CD4-positive, alpha-beta memory T cell (primary cell): Measurements from ENCODE around the gene ETNK2. TPM values are rescaled to one million over a fixed set of nuclear protein-coding genes. Genes with fewer than 3 reads are reported as not detected.

ENCODE experiments used
- CTCF ChIA-PET: fragments of 350-600 bp; sonication (Branson Sonifier 250); formaldehyde crosslinking; loops from one replicate; lab custom pipeline; 2021; ENCODE audit warnings: inconsistent platforms; ENCODE audit not compliant: partially characterized antibody; lab: Charles Lee
- POLR2A ChIA-PET: fragments of 350-600 bp; sonication (Branson Sonifier 250); formaldehyde crosslinking; loops from one replicate; lab custom pipeline; 2021; ENCODE audit not compliant: partially characterized antibody; lab: Charles Lee
- DNase-seq, 5 donors: peaks; one replicate each; pipeline versions ENCODE4 v3.0.0 to v3.0.0-alpha.2; 2020 to 2022; ENCODE audit warnings: mixed read lengths in 1 of 5
- H3K27ac ChIP-seq: one replicate; pipeline ENCODE4 v1.7.0; 2013; ENCODE audit warnings: low read depth, low read length
- H3K27me3 ChIP-seq: 2 replicates; pipeline ENCODE4 v1.7.0; 2013; ENCODE audit warnings: mild to moderate bottlenecking, low read length, moderate library complexity; ENCODE audit not compliant: insufficient read depth
- H3K36me3 ChIP-seq: 2 replicates; pipeline ENCODE4 v1.7.0; 2013; ENCODE audit warnings: mild to moderate bottlenecking, low read length, moderate library complexity; ENCODE audit not compliant: insufficient read depth
- H3K4me1 ChIP-seq: 2 replicates; pipeline ENCODE4 v1.7.0; 2013; ENCODE audit warnings: mild to moderate bottlenecking, low read length, moderate library complexity; ENCODE audit not compliant: insufficient read depth
- H3K4me3 ChIP-seq, 2 donors: one replicate each; pipeline ENCODE4 v1.7.0; 2013; ENCODE audit warnings: low read length in 2 of 2, mild to moderate bottlenecking in 1 of 2
- H3K9me3 ChIP-seq, 2 donors: one replicate each; pipeline ENCODE4 v1.7.0; 2013; ENCODE audit warnings: low read length in 2 of 2, control low read depth in 1 of 2; ENCODE audit not compliant: control insufficient read depth in 1 of 2
- H3K27ac Mint-ChIP-seq, 7 donors: one replicate each; pipeline ENCODE4 v1.8.0; 2020 to 2021; ENCODE audit warnings: mixed read lengths in 7 of 7, mild to moderate bottlenecking in 6 of 7, inconsistent platforms in 3 of 7, moderate library complexity in 3 of 7
- H3K27me3 Mint-ChIP-seq, 2 donors: one replicate each; pipeline ENCODE4 v1.8.0; 2020 to 2021; ENCODE audit warnings: mixed read lengths in 2 of 2
- H3K36me3 Mint-ChIP-seq, 2 donors: one replicate each; pipeline ENCODE4 v1.8.0; 2020 to 2021; ENCODE audit warnings: mixed read lengths in 2 of 2, inconsistent platforms in 1 of 2, mild to moderate bottlenecking in 1 of 2
- H3K4me1 Mint-ChIP-seq, 4 donors: one replicate each; pipeline ENCODE4 v1.8.0; 2020 to 2021; ENCODE audit warnings: mixed read lengths in 4 of 4, mild to moderate bottlenecking in 1 of 4
- H3K4me3 Mint-ChIP-seq, 8 donors: one replicate each; pipeline ENCODE4 v1.8.0; 2020 to 2021; ENCODE audit warnings: mixed read lengths in 8 of 8, mild to moderate bottlenecking in 7 of 8, moderate library complexity in 6 of 8, inconsistent platforms in 3 of 8
- H3K9me3 Mint-ChIP-seq, 8 donors: one replicate each; pipeline ENCODE4 v1.8.0; 2020 to 2021; ENCODE audit warnings: mixed read lengths in 8 of 8, mild to moderate bottlenecking in 5 of 8, inconsistent platforms in 3 of 8, moderate library complexity in 1 of 8
- intact Hi-C: fragments of 100-400 bp; cut with micrococcal nuclease; formaldehyde crosslinking; loops from one replicate; pipeline ENCODE4 v1.15.1; 2023
- polyA plus RNA-seq, 2 donors: library from polyadenylated mRNA; unstranded; fragments of 300-500 nt; fragmentation: Illumina TruSeq; gene quantifications; one replicate each; pipeline ENCODE4 v1.2.3, GENCODE V29; 2021
- total RNA-seq, 2 experiments: library from RNA; stranded (reverse); gene quantifications; one replicate each; pipeline ENCODE4 v1.2.3, GENCODE V29; 2021

ETNK2 gene
- total and polyA plus RNA-seq, 4 experiments from 2014 or later, result 3.2 to 3.9 (median 3.5) TPM

GRCh38 chr1:204096931-204097330, 54.9 kb downstream of the ETNK2 start:
- no peaks in the 10 kb centered on the region for H3K4me1 ChIP-seq
- no peaks in the 10 kb centered on the region for H3K9me3 ChIP-seq
- Mint-ChIP-seq H3K9me3 (no peaks in the 10 kb centered on the region), H3K27me3 (peaks cover 0 to under 1% of the 10 kb centered on the region in 2 donors), H3K36me3 (no peaks in the 10 kb centered on the region), H3K27ac (peak overlapping the region in 1 of 7 donors; percentile 23), H3K4me1 (peaks cover 0 to 37% (median 14%) of the 10 kb centered on the region in 4 donors), H3K4me3 (no peak overlapping the region)
- no peaks in the 10 kb centered on the region for H3K27me3 ChIP-seq
- POLR2A ChIA-PET, result no interaction called here
- H3K4me3 ChIP-seq, result no peak overlapping the region
- CTCF ChIA-PET, result no interaction called here
- intact Hi-C loops, result no loop called here
- no peak overlapping the region for H3K27ac ChIP-seq
- H3K36me3 ChIP-seq, result no peaks in the 10 kb centered on the region
- no peak for DNase-seq

- H3K27me3 ChIP-seq, result no peaks in the 10 kb centered on the region
- ChIA-PET CTCF (no interaction called here), POLR2A (no interaction called here)
- H3K27ac ChIP-seq, result no peak overlapping the region
- H3K9me3 Mint-ChIP-seq, result no peaks in the 10 kb centered on the region
- H3K36me3 Mint-ChIP-seq, result no peaks in the 10 kb centered on the region
- H3K4me3 Mint-ChIP-seq, result no peak overlapping the region
- peak overlapping the region in 1 of 7 donors; percentile 15 for H3K27ac Mint-ChIP-seq
- no peaks in the 10 kb centered on the region for H3K9me3 ChIP-seq
- H3K4me1 ChIP-seq, result no peaks in the 10 kb centered on the region
- H3K27me3 Mint-ChIP-seq, result peaks cover 0 to 1% of the 10 kb centered on the region in 2 donors
- H3K4me1 Mint-ChIP-seq, result peaks cover 0 to 25% (median 10%) of the 10 kb centered on the region in 4 donors
- no peaks in the 10 kb centered on the region for H3K36me3 ChIP-seq
- DNase-seq, result no peak
- intact Hi-C loops, result no loop called here
- H3K4me3 ChIP-seq, result no peak overlapping the region
Measured at GRCh38 chr1:204094856-204095634, 56.8 kb downstream of the ETNK2 start.

GRCh38 chr1:204094313-204094729, 57.5 kb downstream of the ETNK2 start:
- POLR2A ChIA-PET, result no interaction called here
- intact Hi-C loops, result no loop called here
- H3K4me3 ChIP-seq, result no peak overlapping the region
- Mint-ChIP-seq H3K27ac (peak overlapping the region in 1 of 7 donors; percentile 54), H3K4me1 (peaks cover 0 to 25% (median 12%) of the 10 kb centered on the region in 4 donors), H3K27me3 (peaks cover 0 to 1% of the 10 kb centered on the region in 2 donors), H3K36me3 (no peaks in the 10 kb centered on the region), H3K9me3 (no peaks in the 10 kb centered on the region), H3K4me3 (no peak overlapping the region)
- CTCF ChIA-PET, result interaction anchor here (1.0 kb wide), 1 partner anchor 96 kb away, joined by 3 read pairs; no protein-coding TSS in a partner anchor
- no peak overlapping the region for H3K27ac ChIP-seq
- H3K4me1 ChIP-seq, result no peaks in the 10 kb centered on the region
- H3K36me3 ChIP-seq, result no peaks in the 10 kb centered on the region
- no peak for DNase-seq
- no peaks in the 10 kb centered on the region for H3K27me3 ChIP-seq
- H3K9me3 ChIP-seq, result no peaks in the 10 kb centered on the region

GRCh38 chr1:204093781-204094180, 58.1 kb downstream of the ETNK2 start:
- no peaks in the 10 kb centered on the region for H3K36me3 ChIP-seq
- no peak overlapping the region for H3K27ac ChIP-seq
- H3K27ac Mint-ChIP-seq, result no peak overlapping the region
- H3K9me3 Mint-ChIP-seq, result no peaks in the 10 kb centered on the region
- ChIA-PET CTCF (interaction anchor here (1.0 kb wide), 1 partner anchor 96 kb away, joined by 3 read pairs; no protein-coding TSS in a partner anchor), POLR2A (no interaction called here)
- peaks cover 0 to 1% of the 10 kb centered on the region in 2 donors for H3K27me3 Mint-ChIP-seq
- H3K36me3 Mint-ChIP-seq, result no peaks in the 10 kb centered on the region
- H3K27me3 ChIP-seq, result no peaks in the 10 kb centered on the region
- intact Hi-C loops, result no loop called here
- no peak overlapping the region for H3K4me3 ChIP-seq
- peaks cover 0 to 23% (median 12%) of the 10 kb centered on the region in 4 donors for H3K4me1 Mint-ChIP-seq
- no peak overlapping the region for H3K4me3 Mint-ChIP-seq
- H3K9me3 ChIP-seq, result no peaks in the 10 kb centered on the region
- no peak for DNase-seq
- no peaks in the 10 kb centered on the region for H3K4me1 ChIP-seq

- peaks cover 0 to 1% of the 10 kb centered on the region in 2 donors for H3K27me3 Mint-ChIP-seq
- H3K9me3 Mint-ChIP-seq, result no peaks in the 10 kb centered on the region
- H3K27ac ChIP-seq, result no peak overlapping the region
- ChIA-PET CTCF (interaction anchor here (1.0 kb wide), 1 partner anchor 95 kb away, joined by 3 read pairs; no protein-coding TSS in a partner anchor), POLR2A (no interaction called here)
- DNase-seq, result no peak
- no peaks in the 10 kb centered on the region for H3K4me1 ChIP-seq
- no peak overlapping the region for H3K4me3 ChIP-seq
- peak overlapping the region in 1 of 7 donors; percentile 50 for H3K27ac Mint-ChIP-seq
- intact Hi-C loops, result no loop called here
- H3K36me3 ChIP-seq, result no peaks in the 10 kb centered on the region
- no peaks in the 10 kb centered on the region for H3K27me3 ChIP-seq
- no peak overlapping the region for H3K4me3 Mint-ChIP-seq
- H3K36me3 Mint-ChIP-seq, result no peaks in the 10 kb centered on the region
- H3K9me3 ChIP-seq, result no peaks in the 10 kb centered on the region
- H3K4me1 Mint-ChIP-seq, result peaks cover 0 to 23% (median 10%) of the 10 kb centered on the region in 4 donors
Measured at GRCh38 chr1:204093421-204093717, 58.5 kb downstream of the ETNK2 start.

- no peak overlapping the region for H3K27ac ChIP-seq
- H3K4me1 ChIP-seq, result no peaks in the 10 kb centered on the region
- no peaks in the 10 kb centered on the region for H3K9me3 ChIP-seq
- H3K4me1 Mint-ChIP-seq, result peaks cover 0 to 23% (median 10%) of the 10 kb centered on the region in 4 donors
- DNase-seq, result no peak
- no peak overlapping the region for H3K4me3 ChIP-seq
- H3K4me3 Mint-ChIP-seq, result no peak overlapping the region
- H3K27ac Mint-ChIP-seq, result peak overlapping the region in 2 of 7 donors; percentile 2 to 53
- H3K36me3 ChIP-seq, result no peaks in the 10 kb centered on the region
- CTCF ChIA-PET, result interaction anchor here (1.0 kb wide), 1 partner anchor 95 kb away, joined by 3 read pairs; no protein-coding TSS in a partner anchor
- POLR2A ChIA-PET, result no interaction called here
- no peaks in the 10 kb centered on the region for H3K27me3 ChIP-seq
- H3K9me3 Mint-ChIP-seq, result no peaks in the 10 kb centered on the region
- intact Hi-C loops, result no loop called here
- H3K27me3 Mint-ChIP-seq, result peaks cover 0 to 1% of the 10 kb centered on the region in 2 donors
- no peaks in the 10 kb centered on the region for H3K36me3 Mint-ChIP-seq
Measured at GRCh38 chr1:204092632-204093420, 59.0 kb downstream of the ETNK2 start.

GRCh38 chr1:204091787-204092312, 60.0 kb downstream of the ETNK2 start:
- Histone ChIP-seq H3K9me3 (no peaks in the 10 kb centered on the region), H3K27me3 (no peaks in the 10 kb centered on the region), H3K27ac (no peak overlapping the region), H3K36me3 (no peaks in the 10 kb centered on the region), H3K4me3 (no peak overlapping the region), H3K4me1 (no peaks in the 10 kb centered on the region)
- peak overlapping the region in 1 of 7 donors; percentile 37 for H3K27ac Mint-ChIP-seq
- no peaks in the 10 kb centered on the region for H3K36me3 Mint-ChIP-seq
- H3K9me3 Mint-ChIP-seq, result no peaks in the 10 kb centered on the region
- peaks cover 0 to 1% of the 10 kb centered on the region in 2 donors for H3K27me3 Mint-ChIP-seq
- H3K4me1 Mint-ChIP-seq, result peaks cover 0 to 25% (median 10%) of the 10 kb centered on the region in 4 donors
- H3K4me3 Mint-ChIP-seq, result peak overlapping the region in 1 of 8 donors; percentile 43
- ChIA-PET CTCF (no interaction called here), POLR2A (no interaction called here)
- no peak for DNase-seq
- intact Hi-C loops, result no loop called here
